Brain pericyte (primary cell): Measurements from ENCODE around the gene UTP11.

ENCODE experiments used
- DNase-seq: peaks from one replicate; pipeline ENCODE4 v3.0.0-alpha.2; 2012; ENCODE audit warnings: low read depth, low spot score

UTP11 gene

DNA sequence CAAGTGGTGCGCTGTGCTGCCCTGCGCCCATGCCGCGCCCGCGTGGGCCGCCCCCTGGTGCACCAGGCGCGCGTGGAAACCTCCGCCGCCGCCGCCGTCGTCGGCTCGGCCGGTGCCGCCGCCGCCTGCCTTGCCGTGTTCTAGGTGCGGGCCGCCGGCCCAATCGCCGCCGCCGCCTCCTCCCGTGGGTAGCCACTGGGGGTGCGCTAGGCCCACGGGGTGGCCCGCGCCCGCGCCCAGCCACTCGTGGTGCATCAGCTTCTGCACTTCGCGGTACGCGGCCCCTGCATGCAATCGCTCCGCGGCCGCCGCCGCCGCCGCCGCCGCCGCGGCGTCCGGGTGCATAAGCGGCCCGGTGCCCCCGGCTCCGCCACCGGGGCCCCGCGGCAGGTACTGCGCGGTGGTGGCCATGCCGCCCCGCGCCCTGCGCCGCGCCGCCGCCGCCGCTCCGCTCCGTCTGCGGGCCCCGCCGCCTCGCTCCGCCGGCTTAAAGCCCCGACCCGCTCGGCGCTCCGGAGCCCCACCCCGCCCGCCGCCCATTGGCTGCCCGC, 33.9 kb downstream of the UTP11 start, which contains the start of gene POU3F1:
Gene POU3F1, minus strand, starts transcription at position 461 of the 551 bp plus-strand sequence. Its CDS starts 50 bp downstream, at position 411.
- DNase-seq, result no peak

GRCh38 chr1:38046884-38047602, 34.5 kb downstream of the UTP11 start:
- no peak for DNase-seq

GRCh38 chr1:38047603-38048141, 35.1 kb downstream of the UTP11 start:
- no peak for DNase-seq

GRCh38 chr1:38050397-38051078, 38.0 kb downstream of the UTP11 start:
- DNase-seq, result no peak

- DNase-seq, result no peak
These were observed 38.6 kb downstream of the UTP11 start for GRCh38 chr1:38051079-38051543.

- DNase-seq, result no peak
These were observed 40.3 kb downstream of the UTP11 start for GRCh38 chr1:38052750-38053415.

GRCh38 chr1:38053416-38054091, 41.0 kb downstream of the UTP11 start:
- DNase-seq, result no peak

DNA sequence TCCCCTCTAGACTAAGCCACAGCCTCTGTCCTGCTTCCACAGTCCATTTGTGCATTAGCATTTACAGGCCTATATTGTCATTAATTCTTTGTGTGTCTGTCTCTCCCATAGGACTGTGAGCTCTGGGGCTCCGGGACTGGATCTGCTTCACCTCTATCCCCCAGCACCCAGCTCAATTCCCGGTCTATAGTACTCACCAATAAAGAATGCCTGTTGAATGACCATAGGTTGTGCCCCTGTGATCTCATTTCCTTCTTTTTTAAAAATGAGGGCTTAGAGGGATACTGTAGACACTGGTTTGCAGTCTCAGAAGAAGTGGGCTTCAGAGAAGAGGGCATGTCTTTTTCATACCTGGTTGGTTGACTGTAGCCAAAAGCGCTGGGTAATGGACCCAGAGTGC, 42.9 kb downstream of the UTP11 start:
- DNase-seq, result no peak

GRCh38 chr1:38055965-38056364, 43.4 kb downstream of the UTP11 start:
- DNase-seq, result no peak

- no peak for DNase-seq
These were observed 47.2 kb downstream of the UTP11 start for GRCh38 chr1:38059635-38060250.

DNA sequence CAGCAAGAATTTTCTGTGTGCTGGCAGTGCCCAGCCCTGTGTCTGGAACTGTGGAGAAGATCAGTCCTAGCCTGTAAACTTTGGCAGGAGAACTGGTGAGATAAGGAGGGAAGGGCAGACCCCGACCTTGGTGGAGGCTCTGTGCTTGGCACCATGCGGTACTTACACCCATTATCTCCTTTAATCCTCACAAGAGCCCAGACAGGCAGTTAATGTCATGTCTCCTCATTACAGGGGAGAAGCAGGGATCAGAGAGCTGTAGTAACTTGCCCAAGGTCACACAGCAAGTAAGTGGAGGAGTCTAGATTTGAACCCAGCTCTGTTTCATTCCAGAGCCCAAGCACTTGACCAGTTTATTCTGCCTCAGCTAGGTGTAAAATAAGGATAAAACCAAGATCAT, 48.0 kb downstream of the UTP11 start:
- no peak for DNase-seq

- DNase-seq, result no peak
These were observed 48.8 kb downstream of the UTP11 start for GRCh38 chr1:38061290-38061689.

- no peak for DNase-seq
These were observed 49.4 kb downstream of the UTP11 start for GRCh38 chr1:38061883-38062328.

- no peak for DNase-seq
These were observed 50.1 kb downstream of the UTP11 start for GRCh38 chr1:38062361-38063288.

GRCh38 chr1:38063616-38064015, 51.1 kb downstream of the UTP11 start:
- no peak for DNase-seq

- DNase-seq, result no peak
These were observed 51.8 kb downstream of the UTP11 start for GRCh38 chr1:38064197-38064903.

DNA sequence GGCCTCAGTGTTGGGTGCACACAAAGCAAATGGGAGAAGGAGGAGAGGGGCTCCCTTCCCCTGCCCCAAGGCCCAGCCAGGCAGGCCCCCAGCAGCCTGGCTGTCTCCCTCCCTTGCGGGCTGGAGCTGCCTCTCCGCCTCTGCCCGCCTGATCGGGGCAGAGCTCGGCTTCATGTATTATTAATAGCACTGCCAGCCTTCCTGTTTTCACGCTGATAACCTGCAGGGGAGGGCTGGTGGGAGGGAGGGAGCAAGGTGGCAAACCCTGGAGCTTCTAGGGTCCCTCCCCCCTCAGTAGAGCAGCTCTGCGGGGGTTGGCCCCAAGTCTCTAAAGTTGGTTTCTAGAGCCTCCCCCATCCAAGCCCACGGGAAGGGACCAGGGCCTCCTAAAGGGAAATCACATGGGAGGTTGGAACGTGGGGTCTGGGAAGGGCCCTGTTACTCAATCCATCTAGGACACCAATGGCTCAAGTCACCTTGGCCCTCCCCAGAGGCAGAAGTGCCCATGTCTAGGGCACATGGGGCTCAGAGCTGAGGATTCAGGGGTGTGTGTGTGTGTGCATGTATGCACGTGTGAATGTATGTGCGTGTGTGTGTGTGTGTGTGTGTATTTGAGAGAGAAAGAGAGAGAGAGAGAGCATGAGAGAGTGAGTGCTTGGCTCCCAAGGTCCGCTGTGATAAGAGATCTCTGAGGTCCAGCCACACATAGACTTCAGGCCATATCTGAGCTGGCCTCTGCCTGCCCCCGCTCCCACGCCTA, 55.9 kb downstream of the UTP11 start:
- DNase-seq, result no peak

DNA sequence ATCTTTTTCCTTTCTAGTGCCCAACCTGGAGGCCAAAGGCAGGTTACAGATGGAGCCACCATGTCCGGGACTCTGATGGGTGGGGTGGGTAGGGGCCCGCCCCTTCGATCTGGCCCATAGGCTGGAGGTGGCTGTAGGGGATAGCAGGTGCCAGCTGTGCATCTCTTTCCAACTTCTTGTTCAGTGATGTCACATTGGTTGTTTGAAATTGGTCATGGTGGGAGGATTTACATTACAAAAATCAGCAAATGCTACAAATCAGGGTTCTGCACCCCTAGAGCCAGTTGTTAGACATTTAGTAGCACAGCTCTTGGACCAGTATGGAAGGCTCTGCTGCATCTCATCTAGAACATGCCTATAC, 56.4 kb downstream of the UTP11 start:
- DNase-seq, result no peak
